CD4-positive, CD25-positive, alpha-beta regulatory T cell (primary cell): Measurements from ENCODE around the gene OPRL1. TPM values are rescaled to one million over a fixed set of nuclear protein-coding genes. Genes with fewer than 3 reads are reported as not detected.
"Not testable (repeated sequence)": the region's sequence is repeated elsewhere in the genome, so short reads cannot be mapped to it uniquely, and the experiment has no call there.

Experiments used
- ATAC-seq, 2 donors: fragments of 150-1000 bp; cut with Tn5 transposase; one replicate each; pipeline ENCODE4 v1.10.0; 2021; ENCODE audit warnings: low read depth in 2 of 2, moderate number of reproducible peaks in 2 of 2, moderate library complexity in 1 of 2
- DNase-seq, 3 donors: peaks; one replicate each; pipeline versions ENCODE4 v3.0.0 to v3.0.0-alpha.2; 2012 to 2022; ENCODE audit warnings: mixed read lengths in 1 of 3
- H3K27ac ChIP-seq: one replicate; pipeline ENCODE4 v1.7.0; 2013; ENCODE audit warnings: mild to moderate bottlenecking, low read length; ENCODE audit not compliant: insufficient read depth, poor library complexity, severe bottlenecking
- H3K27me3 ChIP-seq: one replicate; pipeline ENCODE4 v1.7.0; 2013; ENCODE audit warnings: low read length; ENCODE audit not compliant: control insufficient read depth, insufficient read depth
- H3K36me3 ChIP-seq: one replicate; pipeline ENCODE4 v1.7.0; 2013; ENCODE audit warnings: mild to moderate bottlenecking, low read length, moderate library complexity; ENCODE audit not compliant: control insufficient read depth, insufficient read depth
- H3K4me1 ChIP-seq: 2 replicates; pipeline ENCODE4 v1.7.0; 2013; ENCODE audit warnings: mild to moderate bottlenecking, low read length; ENCODE audit not compliant: insufficient read depth, control insufficient read depth, poor library complexity, severe bottlenecking
- H3K4me3 ChIP-seq: one replicate; pipeline ENCODE4 v1.7.0; 2013; ENCODE audit warnings: low read depth, mild to moderate bottlenecking, low read length, moderate library complexity
- H3K9me3 ChIP-seq, 2 experiments: 1 replicate in 1 of 2; 2 replicates in 1 of 2; pipeline ENCODE4 v1.7.0; 2013; ENCODE audit warnings: low read length in 2 of 2, mild to moderate bottlenecking in 1 of 2, moderate library complexity in 1 of 2; ENCODE audit not compliant: control insufficient read depth in 2 of 2
- H3K27ac Mint-ChIP-seq, 3 donors: one replicate each; pipeline ENCODE4 v1.8.0; 2020 to 2022; ENCODE audit warnings: mild to moderate bottlenecking in 3 of 3, mixed read lengths in 3 of 3, moderate library complexity in 2 of 3
- H3K27me3 Mint-ChIP-seq: one replicate; pipeline ENCODE4 v1.8.0; 2022; ENCODE audit warnings: mild to moderate bottlenecking, mixed read lengths
- H3K36me3 Mint-ChIP-seq: one replicate; pipeline ENCODE4 v1.8.0; 2020; ENCODE audit warnings: mixed read lengths
- H3K4me1 Mint-ChIP-seq, 4 donors: one replicate each; pipeline ENCODE4 v1.8.0; 2020 to 2022; ENCODE audit warnings: mixed read lengths in 4 of 4, mild to moderate bottlenecking in 1 of 4
- H3K4me3 Mint-ChIP-seq, 4 donors: one replicate each; pipeline ENCODE4 v1.8.0; 2020 to 2022; ENCODE audit warnings: mild to moderate bottlenecking in 4 of 4, mixed read lengths in 4 of 4, moderate library complexity in 3 of 4
- H3K9me3 Mint-ChIP-seq, 7 donors: one replicate each; pipeline ENCODE4 v1.8.0; 2020 to 2022; ENCODE audit warnings: mixed read lengths in 7 of 7, mild to moderate bottlenecking in 3 of 7, moderate library complexity in 2 of 7
- polyA plus RNA-seq, 4 donors: library from polyadenylated mRNA; unstranded; fragments of 300-500 nt; fragmentation: Illumina TruSeq; gene quantifications; one replicate each; pipeline ENCODE4 v1.2.3, GENCODE V29; 2021
- total RNA-seq: library from RNA; stranded (reverse); gene quantifications from one replicate; pipeline ENCODE4 v1.2.3, GENCODE V29; 2022

Gene OPRL1
- total and polyA plus RNA-seq, 5 donors from 2014 or later = 0.58 to 1.3 (median 0.60) TPM

- Mint-ChIP-seq H3K27ac (no peak overlapping the region), H3K27me3 (peaks cover 17% of the 10 kb centered on the region), H3K4me1 (peaks cover 0 to 5% (median 0%) of the 10 kb centered on the region in 4 donors), H3K4me3 (no peak overlapping the region), H3K36me3 (no peaks in the 10 kb centered on the region), H3K9me3 (peaks cover 0 to 2% (median 0%) of the 10 kb centered on the region in 7 donors)
- no peaks in the 10 kb centered on the region for H3K4me1 ChIP-seq
- no peaks in the 10 kb centered on the region for H3K9me3 ChIP-seq
- ATAC-seq = no peak
- DNase-seq = peak in 1 of 3 donors; percentile 10
- no peaks in the 10 kb centered on the region for H3K36me3 ChIP-seq
- no peak overlapping the region for H3K27ac ChIP-seq
- no peak overlapping the region for H3K4me3 ChIP-seq
- H3K27me3 ChIP-seq = no peaks in the 10 kb centered on the region
These were observed 51.5 kb downstream of the OPRL1 start for GRCh38 chr20:64131406-64131805.

DNA sequence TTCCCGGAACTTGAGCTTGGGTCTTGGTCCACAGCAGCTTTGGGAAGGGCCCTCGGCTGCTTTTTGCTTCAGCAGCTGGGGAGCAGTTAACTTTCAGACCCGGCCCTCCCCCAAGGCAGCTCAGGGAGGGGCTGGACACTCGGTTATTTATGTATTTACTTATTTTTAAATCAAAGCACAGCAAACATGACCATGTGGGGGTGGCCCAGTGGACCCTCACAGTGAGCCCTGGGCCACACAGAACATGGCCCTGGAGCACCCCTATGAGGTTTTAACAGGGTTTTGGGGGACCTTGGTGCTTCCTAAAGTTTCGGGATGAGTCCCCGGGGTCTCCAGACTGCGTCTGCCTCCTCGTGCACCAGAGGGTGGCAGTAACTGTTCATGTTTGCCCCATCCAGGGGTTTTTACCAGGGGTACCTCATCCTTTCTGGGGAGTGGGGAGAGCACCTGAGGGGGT lies 54.1 kb downstream of the OPRL1 start:
- H3K27ac ChIP-seq = no peak overlapping the region
- no peaks in the 10 kb centered on the region for H3K36me3 ChIP-seq
- DNase-seq (no peak), ATAC-seq (no peak)
- H3K4me3 Mint-ChIP-seq = no peak overlapping the region
- no peak overlapping the region for H3K27ac Mint-ChIP-seq
- no peaks in the 10 kb centered on the region for H3K27me3 ChIP-seq
- no peaks in the 10 kb centered on the region for H3K4me1 ChIP-seq
- H3K9me3 Mint-ChIP-seq = peaks cover 0 to 2% (median 0%) of the 10 kb centered on the region in 7 donors
- H3K9me3 ChIP-seq = no peaks in the 10 kb centered on the region
- H3K36me3 Mint-ChIP-seq = no peaks in the 10 kb centered on the region
- peaks cover 10% of the 10 kb centered on the region for H3K27me3 Mint-ChIP-seq
- no peak overlapping the region for H3K4me3 ChIP-seq
- H3K4me1 Mint-ChIP-seq = peaks cover 0 to 5% (median 0%) of the 10 kb centered on the region in 4 donors

- not testable (repeated sequence) for H3K36me3 Mint-ChIP-seq, H3K36me3 ChIP-seq, H3K4me3 Mint-ChIP-seq, H3K27me3 Mint-ChIP-seq, H3K9me3 ChIP-seq, H3K27me3 ChIP-seq, H3K4me1 ChIP-seq, DNase-seq, ATAC-seq, H3K9me3 Mint-ChIP-seq, H3K27ac Mint-ChIP-seq, H3K27ac ChIP-seq, H3K4me1 Mint-ChIP-seq, H3K4me3 ChIP-seq
These were observed 54.9 kb downstream of the OPRL1 start for GRCh38 chr20:64134744-64135143.

DNA sequence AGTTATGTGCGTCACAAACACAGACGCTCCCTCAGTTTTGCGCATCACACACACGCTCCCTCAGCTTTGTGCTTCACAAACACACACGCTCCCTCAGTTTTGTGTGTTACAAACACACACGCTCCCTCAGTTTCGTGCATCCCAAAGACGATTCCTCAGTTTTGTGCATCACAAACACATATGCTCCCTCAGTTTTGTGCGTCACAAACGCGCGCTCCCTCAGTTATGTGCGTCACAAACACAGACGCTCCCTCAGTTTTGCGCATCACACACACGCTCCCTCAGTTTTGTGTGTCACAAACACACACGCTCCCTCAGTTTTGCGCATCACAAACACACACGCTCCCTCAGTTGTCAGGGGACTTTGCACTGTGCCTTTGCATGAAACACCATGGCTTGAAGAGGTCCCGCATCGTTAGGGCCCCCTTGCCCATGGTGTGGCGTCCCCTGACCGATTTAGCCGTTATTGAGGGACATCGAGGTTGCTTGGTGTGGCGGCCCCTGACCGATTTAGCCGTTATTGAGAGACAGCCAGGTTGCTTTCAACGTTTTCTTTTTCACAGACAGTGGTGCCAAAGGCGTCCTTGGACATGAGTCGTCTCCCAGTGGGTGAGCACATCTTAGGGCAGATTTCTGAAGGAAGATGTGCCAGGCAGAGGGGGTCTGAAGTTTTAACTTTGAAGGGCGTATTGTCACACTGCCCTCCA lies 56.3 kb downstream of the OPRL1 start:
- Mint-ChIP-seq H3K27me3 (no peaks in the 10 kb centered on the region), H3K36me3 (no peaks in the 10 kb centered on the region), H3K4me1 (peaks cover 0 to 5% (median 0%) of the 10 kb centered on the region in 4 donors), H3K9me3 (peaks cover 0 to 1% (median 0%) of the 10 kb centered on the region in 7 donors), H3K27ac (no peak overlapping the region), H3K4me3 (no peak overlapping the region)
- H3K27me3 ChIP-seq = no peaks in the 10 kb centered on the region
- H3K4me1 ChIP-seq = no peaks in the 10 kb centered on the region
- DNase-seq (no peak), ATAC-seq (no peak)
- no peak overlapping the region for H3K27ac ChIP-seq
- H3K9me3 ChIP-seq = no peaks in the 10 kb centered on the region
- no peak overlapping the region for H3K4me3 ChIP-seq
- H3K36me3 ChIP-seq = no peaks in the 10 kb centered on the region

GRCh38 chr20:64137598-64138031 lies 57.7 kb downstream of the OPRL1 start:
- peaks cover 8% of the 10 kb centered on the region for H3K27me3 Mint-ChIP-seq
- no peak overlapping the region for H3K27ac ChIP-seq
- H3K36me3 ChIP-seq = no peaks in the 10 kb centered on the region
- no peaks in the 10 kb centered on the region for H3K36me3 Mint-ChIP-seq
- no peaks in the 10 kb centered on the region for H3K4me1 ChIP-seq
- H3K9me3 ChIP-seq = no peaks in the 10 kb centered on the region
- H3K27ac Mint-ChIP-seq = no peak overlapping the region
- peaks cover 0 to 1% (median 0%) of the 10 kb centered on the region in 7 donors for H3K9me3 Mint-ChIP-seq
- no peak for DNase-seq
- ATAC-seq = no peak
- no peak overlapping the region for H3K4me3 ChIP-seq
- H3K27me3 ChIP-seq = no peaks in the 10 kb centered on the region
- peaks cover 0 to 5% (median 0%) of the 10 kb centered on the region in 4 donors for H3K4me1 Mint-ChIP-seq
- H3K4me3 Mint-ChIP-seq = no peak overlapping the region

DNA sequence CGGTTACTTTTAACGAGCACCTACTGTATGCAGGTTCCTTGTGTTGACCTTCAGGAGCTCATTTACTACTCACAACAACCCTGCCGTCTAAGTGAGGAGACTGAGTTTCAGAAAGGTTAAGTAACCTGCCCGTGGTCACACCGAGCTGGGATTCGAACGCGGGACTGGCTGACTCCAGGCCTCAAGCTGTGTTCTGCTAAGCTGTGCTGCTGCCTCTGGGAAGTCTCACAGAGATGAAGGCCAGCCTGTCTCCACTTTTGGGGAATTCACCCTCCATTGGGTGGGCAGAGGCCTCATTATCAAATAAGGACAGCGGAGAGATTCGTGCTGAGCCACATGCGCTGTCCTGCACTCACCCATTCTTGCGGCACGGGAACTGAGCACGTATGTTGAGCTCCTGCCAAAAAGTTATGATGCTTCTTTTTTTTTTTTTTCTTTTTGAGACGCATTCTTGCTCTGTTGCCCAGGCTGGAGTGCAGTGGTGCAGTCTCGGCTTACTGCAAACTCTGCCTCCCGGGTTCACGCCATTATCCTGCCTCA lies 58.5 kb downstream of the OPRL1 start:
- DNase-seq = no peak
- Mint-ChIP-seq H3K4me3 (no peak overlapping the region), H3K4me1 (peaks cover 0 to 5% (median 0%) of the 10 kb centered on the region in 4 donors), H3K27me3 (peaks cover 8% of the 10 kb centered on the region), H3K27ac (no peak overlapping the region), H3K9me3 (peaks cover 0 to 1% (median 0%) of the 10 kb centered on the region in 7 donors), H3K36me3 (no peaks in the 10 kb centered on the region)
- no peaks in the 10 kb centered on the region for H3K27me3 ChIP-seq
- H3K27ac ChIP-seq = no peak overlapping the region
- no peaks in the 10 kb centered on the region for H3K36me3 ChIP-seq
- no peaks in the 10 kb centered on the region for H3K4me1 ChIP-seq
- H3K4me3 ChIP-seq = no peak overlapping the region
- ATAC-seq = no peak
- H3K9me3 ChIP-seq = no peaks in the 10 kb centered on the region

DNA sequence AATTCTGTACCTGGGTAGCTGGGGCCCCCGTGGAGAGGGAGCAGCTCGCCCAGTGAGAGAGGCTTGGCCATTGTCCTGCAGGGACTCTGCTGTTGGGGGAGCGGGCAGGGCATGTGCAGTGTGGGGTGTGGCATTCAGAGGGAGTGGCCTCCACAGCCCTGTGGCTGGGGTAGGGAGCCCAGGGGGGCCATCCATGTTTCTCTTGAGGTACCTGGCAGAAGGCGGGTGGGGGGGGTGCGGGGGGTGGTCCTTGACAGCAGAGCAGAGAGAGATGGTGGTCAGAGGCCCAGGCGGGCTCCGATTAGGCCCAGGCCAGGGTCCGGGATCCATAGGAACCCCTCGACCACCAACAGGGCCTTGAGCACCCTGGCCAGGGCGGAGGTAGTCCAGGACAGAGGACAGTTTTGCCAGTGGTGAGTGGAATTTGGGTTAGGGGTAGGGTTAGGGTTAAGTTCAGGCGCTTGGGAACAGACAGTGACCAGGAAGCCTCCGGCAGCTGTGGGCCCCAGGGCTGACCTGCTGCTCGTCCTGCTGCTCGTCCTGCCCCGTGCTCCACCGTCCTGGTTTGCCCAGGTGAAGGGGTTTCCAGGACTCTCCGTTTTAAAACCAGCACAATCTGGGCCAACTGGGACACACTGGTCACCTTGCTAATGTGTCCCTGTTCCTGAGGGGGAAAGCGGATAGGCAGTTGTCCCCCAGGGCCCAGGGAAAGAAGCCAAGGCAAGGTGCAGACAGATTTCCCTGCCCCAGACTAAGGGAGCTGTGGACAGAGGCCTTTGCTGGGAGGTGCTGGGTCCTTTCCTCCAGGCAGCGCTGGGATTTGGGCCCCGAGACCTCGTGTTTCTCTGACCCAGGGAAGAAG lies 59.5 kb downstream of the OPRL1 start:
- H3K27ac ChIP-seq = no peak overlapping the region
- Mint-ChIP-seq H3K27ac (no peak overlapping the region), H3K4me3 (no peak overlapping the region), H3K9me3 (peaks cover 0 to 4% (median 2%) of the 10 kb centered on the region in 7 donors), H3K36me3 (no peaks in the 10 kb centered on the region), H3K27me3 (peaks cover 8% of the 10 kb centered on the region), H3K4me1 (peaks cover 0 to 5% (median 0%) of the 10 kb centered on the region in 4 donors)
- no peak for DNase-seq
- H3K27me3 ChIP-seq = no peaks in the 10 kb centered on the region
- no peak for ATAC-seq
- no peaks in the 10 kb centered on the region for H3K4me1 ChIP-seq
- no peaks in the 10 kb centered on the region for H3K36me3 ChIP-seq
- peaks cover 0 to 1% of the 10 kb centered on the region in 2 experiments for H3K9me3 ChIP-seq
- H3K4me3 ChIP-seq = no peak overlapping the region
